Spleen (tissue), 7 donors: ENCODE results near the gene HOXC6.

Experiments used
- POLR2A ChIP-seq, 3 donors: fragments of 450-650 bp; IDR thresholded peaks; one replicate each; pipeline ENCODE4 v1.5.1; 2017; ENCODE audit warnings: antibody characterized with exemption in 3 of 3, mild to moderate bottlenecking in 1 of 3
- POLR2AphosphoS5 ChIP-seq, 3 donors: sonication (generic); formaldehyde crosslinking; IDR thresholded peaks; one replicate each; pipeline ENCODE4 v1.5.1; 2017; ENCODE audit warnings: antibody characterized with exemption in 3 of 3
- TF ChIP-seq, protein P1 (sequence below), 11 experiments: fragments of 200-600 bp in 7 of 11; fragments of 450-650 bp in 4 of 11; sonication (generic) in 4 of 11; IDR thresholded peaks in 8 of 11; conservative IDR thresholded peaks in 3 of 11; 1 replicate in 7 of 11; 2 replicates in 4 of 11; pipeline versions ENCODE4 v1.4.0 to v1.8.0; 2016 to 2021; ENCODE audit warnings: antibody characterized with exemption in 11 of 11, inconsistent platforms in 4 of 11, mild to moderate bottlenecking in 1 of 11
- donor health status: DM: no; HTN: no; CAD: no; lungs with moderate emphysema.
- donor health status: DM: no; HTN: no; CAD: no.
- donor health status: DM: no; HTN: no; CAD: no.

DNA sequence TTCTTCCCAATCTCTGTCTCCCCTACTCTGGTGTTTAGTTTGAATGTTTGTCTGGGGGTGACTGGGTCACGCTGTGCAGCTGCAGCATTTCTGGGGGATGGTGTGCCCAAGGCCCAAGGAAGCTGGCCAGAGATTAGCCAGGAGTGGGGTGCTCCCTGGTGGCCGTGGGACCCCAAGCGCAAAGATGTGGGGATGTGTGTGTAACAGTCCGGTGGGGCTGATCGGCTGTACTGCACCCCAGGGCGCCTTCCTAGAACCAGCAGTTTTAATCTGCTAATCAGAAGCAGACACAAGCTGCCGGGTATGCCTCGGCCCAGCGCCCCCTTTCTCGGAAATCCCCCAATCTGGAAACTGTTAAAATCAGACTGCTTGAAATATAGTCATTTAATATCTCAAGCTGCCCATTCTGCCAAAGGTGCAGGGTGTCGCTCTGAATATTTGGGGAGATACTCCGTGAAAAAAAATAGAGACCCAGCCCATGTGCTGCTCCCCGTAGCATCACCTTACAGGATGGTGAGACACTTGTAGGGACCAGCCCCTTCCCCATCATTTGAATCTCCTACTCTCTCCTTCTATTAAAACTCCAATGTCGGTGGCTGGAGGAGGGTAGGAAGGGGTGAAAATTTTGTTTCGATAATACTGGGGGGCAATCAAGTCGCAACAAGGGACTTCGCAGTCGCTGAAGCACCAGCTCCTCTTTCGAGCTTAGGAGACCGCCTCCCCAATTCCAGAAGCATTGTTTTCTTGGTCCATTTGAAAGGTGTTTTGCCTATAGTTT lies 24.0 kb upstream of the HOXC6 start:
- TF ChIP-seq POLR2AphosphoS5 (IDR thresholded peaks at IDR 0.05) (no peak), POLR2A (IDR thresholded peaks at IDR 0.05) (no peak)
- TF ChIP-seq, protein P1, sequence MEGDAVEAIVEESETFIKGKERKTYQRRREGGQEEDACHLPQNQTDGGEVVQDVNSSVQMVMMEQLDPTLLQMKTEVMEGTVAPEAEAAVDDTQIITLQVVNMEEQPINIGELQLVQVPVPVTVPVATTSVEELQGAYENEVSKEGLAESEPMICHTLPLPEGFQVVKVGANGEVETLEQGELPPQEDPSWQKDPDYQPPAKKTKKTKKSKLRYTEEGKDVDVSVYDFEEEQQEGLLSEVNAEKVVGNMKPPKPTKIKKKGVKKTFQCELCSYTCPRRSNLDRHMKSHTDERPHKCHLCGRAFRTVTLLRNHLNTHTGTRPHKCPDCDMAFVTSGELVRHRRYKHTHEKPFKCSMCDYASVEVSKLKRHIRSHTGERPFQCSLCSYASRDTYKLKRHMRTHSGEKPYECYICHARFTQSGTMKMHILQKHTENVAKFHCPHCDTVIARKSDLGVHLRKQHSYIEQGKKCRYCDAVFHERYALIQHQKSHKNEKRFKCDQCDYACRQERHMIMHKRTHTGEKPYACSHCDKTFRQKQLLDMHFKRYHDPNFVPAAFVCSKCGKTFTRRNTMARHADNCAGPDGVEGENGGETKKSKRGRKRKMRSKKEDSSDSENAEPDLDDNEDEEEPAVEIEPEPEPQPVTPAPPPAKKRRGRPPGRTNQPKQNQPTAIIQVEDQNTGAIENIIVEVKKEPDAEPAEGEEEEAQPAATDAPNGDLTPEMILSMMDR (IDR thresholded peaks at IDR 0.05 in 8 of 11, conservative IDR thresholded peaks at IDR 0.05 in 3 of 11) = no peak
